K562 (cell line): ENCODE results near the gene SUPT20HL1. TPM values are rescaled to one million over a fixed set of nuclear protein-coding genes. Genes with fewer than 3 reads are reported as not detected.

Experiments used
- ATAC-seq: fragments of 200-7000 bp; cut with Tn5 transposase; 3 replicates; pipeline ENCODE4 v1.9.1; 2020; ENCODE audit warnings: moderate library complexity
- BruUV-seq: library from RNA; stranded (reverse); fragments of 400-500 nt; replicated peaks from 2 replicates; lab custom pipeline; 2021; lab: Mats Ljungman, UMichigan
- CTCF ChIA-PET: fragments of 300-600 bp; formaldehyde crosslinking; extraction: SDS; loops from one replicate; lab custom pipeline; 2021; ENCODE audit warnings: low intra/inter-chr PET ratio; lab: Yijun Ruan, JAX
- POLR2A ChIA-PET: fragments of 300-600, 350-650 bp; sonication (Branson Sonifier 250); formaldehyde crosslinking; extraction: SDS; loops from one replicate; lab custom pipeline; 2021; ENCODE audit warnings: antibody characterized with exemption, inconsistent platforms; lab: Yijun Ruan, JAX
- DNase-seq, 4 experiments: peaks; one replicate each; pipeline versions ENCODE4 v3.0.0 to v3.0.0-alpha.2; 2011 to 2018; ENCODE audit warnings: low spot score in 3 of 4, mixed read lengths in 3 of 4; ENCODE audit errors: extremely low read depth in 1 of 4
- FAIRE-seq: peaks from 2 replicates; lab custom pipeline; 2011; peaks lifted over from hg19 to GRCh38; lab: Jason Lieb, UNC
- H2AFZ ChIP-seq: 2 replicates; pipeline ENCODE4 v1.6.0; 2011; ENCODE audit warnings: low read depth, low read length, control low read depth, inconsistent platforms
- H3K27ac ChIP-seq: fragments of 200-600 bp; 3 replicates; pipeline ENCODE4 v1.8.0; 2011; ENCODE audit warnings: low read depth, mild to moderate bottlenecking, control low read depth, inconsistent platforms, low read length, moderate library complexity, mixed read lengths; ENCODE audit errors: extremely low read depth
- H3K27me3 ChIP-seq, 2 experiments: fragments of 300-600 bp in 1 of 2; 2 replicates in 1 of 2; 3 replicates in 1 of 2; pipeline versions ENCODE4 v1.6.0 to v1.8.0; 2011; ENCODE audit warnings: inconsistent platforms in 2 of 2, low read length in 2 of 2, mild to moderate bottlenecking in 1 of 2, mixed read lengths in 1 of 2, moderate library complexity in 1 of 2; ENCODE audit not compliant: control insufficient read depth in 2 of 2, insufficient read depth in 2 of 2
- H3K36me3 ChIP-seq: fragments of 300-600 bp; 3 replicates; pipeline ENCODE4 v1.8.0; 2011; ENCODE audit warnings: mild to moderate bottlenecking, low read length, inconsistent platforms; ENCODE audit not compliant: control insufficient read depth, insufficient read depth
- H3K4me1 ChIP-seq, 2 experiments: fragments of 200-600 bp in 1 of 2; replicated peaks in 1 of 2; 2 replicates in 1 of 2; 3 replicates in 1 of 2; pipeline versions ENCODE4 v1.5.1 to v1.8.0; 2011; ENCODE audit warnings: inconsistent platforms in 2 of 2, low read length in 2 of 2, mild to moderate bottlenecking in 1 of 2, mixed read lengths in 1 of 2, moderate library complexity in 1 of 2; ENCODE audit not compliant: control insufficient read depth in 2 of 2, insufficient read depth in 2 of 2
- H3K4me2 ChIP-seq: 2 replicates; pipeline ENCODE4 v1.6.1; 2011; ENCODE audit warnings: low read length, control low read depth, inconsistent platforms, mixed read lengths; ENCODE audit not compliant: insufficient read depth
- H3K4me3 ChIP-seq: fragments of 200-600 bp; sonication (generic), shearing (Covaris generic); 2 replicates; pipeline ENCODE4 v1.5.1; 2016; ENCODE audit warnings: control low read depth, inconsistent platforms
- H3K79me2 ChIP-seq: fragments of 200-600 bp; 3 replicates; pipeline ENCODE4 v1.8.0; 2011; ENCODE audit warnings: low read length, inconsistent platforms; ENCODE audit not compliant: control insufficient read depth, insufficient read depth
- H3K9ac ChIP-seq, 2 experiments: 2 replicates each; pipeline versions ENCODE4 v1.6.0 to v1.6.1; 2011; ENCODE audit warnings: low read depth in 2 of 2, low read length in 2 of 2, control low read depth in 1 of 2, inconsistent platforms in 1 of 2, mild to moderate bottlenecking in 1 of 2, mixed read lengths in 1 of 2; ENCODE audit not compliant: insufficient read depth in 1 of 2
- H3K9me1 ChIP-seq: one replicate; pipeline ENCODE4 v1.6.0; 2011; ENCODE audit warnings: inconsistent platforms, mild to moderate bottlenecking, low read length, moderate library complexity; ENCODE audit not compliant: control insufficient read depth, insufficient read depth
- H3K9me3 ChIP-seq: replicated peaks from 2 replicates; pipeline ENCODE4 v1.5.1; 2011; ENCODE audit warnings: low read depth, low read length, inconsistent platforms; ENCODE audit not compliant: control insufficient read depth, insufficient read depth
- H4K20me1 ChIP-seq: replicated peaks from 2 replicates; pipeline ENCODE4 v1.6.1; 2011; ENCODE audit warnings: low read length, inconsistent platforms, mixed read lengths; ENCODE audit not compliant: control insufficient read depth, insufficient read depth
- BCOR ChIP-seq: fragments of 450-650 bp; IDR thresholded peaks from 2 replicates; pipeline ENCODE4 v1.6.1; 2016
- CEBPB ChIP-seq: fragments of 450-650 bp; IDR thresholded peaks from 2 replicates; pipeline ENCODE4 v1.6.1; 2016; ENCODE audit warnings: missing genetic modification characterization, missing compliant biosample characterization
- CHD1 ChIP-seq: fragments of 200-600 bp; sonication (generic); IDR thresholded peaks from one replicate; pipeline ENCODE4 v1.6.1; 2012; ENCODE audit warnings: mild to moderate bottlenecking, moderate library complexity, low read length, inconsistent platforms
- EHMT2 ChIP-seq: fragments of 450-650 bp; IDR thresholded peaks from 2 replicates; pipeline ENCODE4 v1.6.1; 2018; ENCODE audit warnings: antibody characterized with exemption
- ETV6 ChIP-seq, 3 experiments: fragments of 150-350 bp in 1 of 3; sonication (generic) in 1 of 3; formaldehyde crosslinking in 1 of 3; IDR thresholded peaks; 2 replicates each; pipeline versions ENCODE4 v1.6.1 to v1.8.0; 2014 to 2022; ENCODE audit warnings: borderline replicate concordance in 2 of 3, low read depth in 2 of 3, antibody characterized with exemption in 1 of 3, low read length in 1 of 3, mild to moderate bottlenecking in 1 of 3, missing genetic modification reagents in 1 of 3
- FOXK2 ChIP-seq, 2 experiments: fragments of 450-650 bp; IDR thresholded peaks in 1 of 2; conservative IDR thresholded peaks in 1 of 2; 2 replicates each; pipeline ENCODE4 v1.6.1; 2016; ENCODE audit warnings: low read depth in 2 of 2, mild to moderate bottlenecking in 1 of 2
- ILK ChIP-seq: fragments of 450-650 bp; IDR thresholded peaks from 2 replicates; pipeline ENCODE4 v1.6.1; 2016; ENCODE audit warnings: missing genetic modification characterization, low read depth, mild to moderate bottlenecking, missing compliant biosample characterization, moderate library complexity, borderline replicate concordance
- MEF2D ChIP-seq: conservative IDR thresholded peaks from 2 replicates; pipeline ENCODE4 v1.6.1; 2016; ENCODE audit warnings: low read depth, missing genetic modification characterization, missing compliant biosample characterization
- MLX ChIP-seq, 2 experiments: fragments of 450-650 bp in 1 of 2; sonication (generic) in 1 of 2; formaldehyde crosslinking; conservative IDR thresholded peaks; 2 replicates each; pipeline versions ENCODE4 v1.4.0 to v1.8.1; 2020 to 2022; ENCODE audit warnings: mild to moderate bottlenecking in 1 of 2, missing genetic modification reagents in 1 of 2
- NCOA4 ChIP-seq: fragments of 450-650 bp; IDR thresholded peaks from 2 replicates; pipeline ENCODE4 v1.6.1; 2018; ENCODE audit warnings: mild to moderate bottlenecking; ENCODE audit not compliant: partially characterized antibody
- NFATC3 ChIP-seq: fragments of 450-650 bp; IDR thresholded peaks from 2 replicates; pipeline ENCODE4 v1.6.1; 2017; ENCODE audit warnings: mild to moderate bottlenecking
- OTX1 ChIP-seq: fragments of 450-650 bp; formaldehyde crosslinking; IDR thresholded peaks from 2 replicates; pipeline ENCODE4 v1.4.0; 2022; ENCODE audit warnings: mild to moderate bottlenecking
- RBM17 ChIP-seq: fragments of 200-400 bp; formaldehyde crosslinking; IDR thresholded peaks from 2 replicates; pipeline ENCODE4 v1.6.1; 2017; ENCODE audit warnings: low read depth, mild to moderate bottlenecking, low read length, borderline replicate concordance
- RBM25 ChIP-seq: fragments of 200-400 bp; formaldehyde crosslinking; IDR thresholded peaks from 2 replicates; pipeline ENCODE4 v1.6.1; 2018; ENCODE audit warnings: low read length, low read depth, moderate library complexity; ENCODE audit not compliant: severe bottlenecking
- SMAD2 ChIP-seq: fragments of 150-350 bp; IDR thresholded peaks from 2 replicates; pipeline ENCODE4 v1.6.1; 2014; ENCODE audit warnings: low read depth, mild to moderate bottlenecking, low read length
- SRSF7 ChIP-seq: fragments of 200-400 bp; formaldehyde crosslinking; optimal IDR thresholded peaks from 2 replicates; pipeline ENCODE3; 2017; ENCODE audit warnings: mild to moderate bottlenecking, low read depth, low read length
- TARDBP ChIP-seq: fragments of 450-650 bp; IDR thresholded peaks from 2 replicates; pipeline ENCODE4 v1.6.1; 2016
- UBTF ChIP-seq, 2 experiments: IDR thresholded peaks; 2 replicates each; pipeline ENCODE4 v1.6.1; 2012; ENCODE audit warnings: improper control_type of control experiment in 2 of 2, low read depth in 2 of 2, low read length in 2 of 2, borderline replicate concordance in 1 of 2
- ZKSCAN1 ChIP-seq: fragments of 150-350 bp; IDR thresholded peaks from 2 replicates; pipeline ENCODE4 v1.6.1; 2016; ENCODE audit warnings: low read depth, low read length
- ZKSCAN8 ChIP-seq: fragments of 200-800 bp; sonication (Bioruptor generic); IDR thresholded peaks from 2 replicates; pipeline ENCODE4 v1.6.1; 2016; ENCODE audit warnings: missing genetic modification characterization, missing compliant biosample characterization
- WGBS: fragments of 100-300 bp; shearing (Covaris generic); methylation state at CpG from one replicate; pipeline ENCODE4 v1.1.6; 2016; ENCODE audit warnings: low coverage, mixed read lengths; ENCODE audit not compliant: insufficient coverage; ENCODE audit errors: missing lambda C conversion rate; 5-methylcytosine and 5-hydroxymethylcytosine counted together
- in situ Hi-C: fragments of 300-500 bp; cut with MboI; formaldehyde crosslinking; loops from 4 replicates; pipeline ENCODE4 v1.15.0; 2018; ENCODE audit warnings: inconsistent platforms, mixed read lengths
- intact Hi-C: fragments of 100-400 bp; cut with micrococcal nuclease; formaldehyde crosslinking; loops from 2 replicates; pipeline ENCODE4 v1.14.2; 2022
- polyA plus RNA-seq, 8 experiments: library from polyadenylated mRNA; depleted of rRNA in 4 of 8; stranded (reverse) in 5 of 8; unstranded in 3 of 8; fragments of >200 nt; fragmentation: Nextera tagmentation in 2 of 8; fragmentation: Illumina TruSeq in 1 of 8; extraction: Ambion mirVana in 2 of 8; extraction: Trizol in 1 of 8; gene quantifications; 2 replicates each; pipeline versions ENCODE4 v1.2.1 to v1.2.3, GENCODE V29; 2011 to 2014; ENCODE audit warnings: inconsistent platforms in 1 of 8, missing spikeins in 1 of 8
- total RNA-seq, 7 experiments: library from RNA; depleted of rRNA in 6 of 7; stranded (reverse); fragments of >200 nt in 6 of 7; fragmentation: Illumina TruSeq in 2 of 7; extraction: Trizol in 2 of 7; gene quantifications; 2 replicates each; pipeline versions ENCODE4 v1.2.1 to v1.2.3, GENCODE V29; 2011 to 2021; ENCODE audit warnings: low replicate concordance in 1 of 7

The SUPT20HL1 gene
- total and polyA plus RNA-seq, 9 of the 15 experiments (the other 6 are each of a cell fraction or from before 2014, with no cell fraction given): not detected

- no peak for TF ChIP-seq UBTF (IDR thresholded peaks at IDR 0.05; ENCODE audit: borderline replicate concordance in 1 of 2, low read depth in 2 of 2, low read length in 2 of 2)
- TF ChIP-seq NFATC3: no peak
- TF ChIP-seq NCOA4: no peak
- TF ChIP-seq SRSF7: no peak
- no peak for TF ChIP-seq RBM17
- no peak for TF ChIP-seq BCOR
- no peak for TF ChIP-seq ZKSCAN1
Measured at GRCh38 chrX:24364326-24364725, 3.9 kb downstream of the SUPT20HL1 start (continued).

DNA sequence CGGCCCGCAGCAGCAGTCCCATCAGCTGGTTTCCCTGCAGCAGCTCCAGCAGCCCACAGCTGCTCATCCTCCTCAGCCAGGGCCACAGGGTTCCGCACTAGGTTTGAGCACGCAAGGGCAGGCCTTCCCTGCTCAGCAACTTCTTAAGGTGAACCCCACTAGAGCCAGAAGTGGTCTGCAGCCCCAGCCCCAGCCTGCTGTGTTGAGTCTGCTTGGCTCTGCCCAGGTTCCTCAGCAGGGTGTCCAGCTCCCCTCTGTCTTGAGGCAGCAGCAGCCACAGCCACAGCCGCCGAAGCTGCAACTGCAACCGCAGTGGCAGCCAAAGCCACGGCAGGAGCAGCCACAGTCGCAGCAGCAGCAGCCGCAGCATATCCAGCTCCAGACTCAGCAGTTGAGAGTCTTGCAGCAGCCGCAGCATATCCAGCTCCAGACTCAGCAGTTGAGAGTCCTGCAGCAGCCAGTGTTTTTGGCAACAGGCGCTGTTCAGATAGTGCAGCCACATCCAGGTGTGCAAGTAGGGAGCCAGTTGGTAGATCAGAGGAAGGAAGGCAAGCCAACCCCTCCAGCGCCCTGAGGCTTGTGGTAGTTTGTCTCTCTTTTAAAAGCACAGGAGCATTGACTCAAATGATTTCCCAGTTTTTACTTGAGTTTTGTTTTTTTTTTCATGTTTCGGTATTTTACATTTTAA lies 4.6 kb downstream of the SUPT20HL1 start:
- no peak overlapping the region for H3K27ac ChIP-seq
- no peaks in the 10 kb centered on the region for H3K9me3 ChIP-seq
- ChIA-PET POLR2A (no interaction called here), CTCF (interaction anchor here (0.6 kb wide), 1 partner anchor 306 kb away, joined by 3 read pairs; no protein-coding TSS in a partner anchor)
- WGBS: under 1% methylated on average over 12 of the region's 14 CpGs
- H3K9me1 ChIP-seq: no peaks in the 10 kb centered on the region
- H2AFZ ChIP-seq: no peak overlapping the region
- BruUV-seq: no TSS peak
- in situ Hi-C loops (no loop called here), intact Hi-C loops (no loop called here)
- no peak overlapping the region for H3K4me2 ChIP-seq
- no peaks in the 10 kb centered on the region for H4K20me1 ChIP-seq
- no peak overlapping the region for H3K9ac ChIP-seq
- H3K4me3 ChIP-seq: no peak overlapping the region
- peaks cover 0 to 5% of the 10 kb centered on the region in 2 experiments; a peak in 1 of 5 replicates for H3K4me1 ChIP-seq
- H3K79me2 ChIP-seq: no peaks in the 10 kb centered on the region
- peaks cover 0 to 30% of the 10 kb centered on the region in 2 experiments; a peak in 3 of 5 replicates for H3K27me3 ChIP-seq
- FAIRE-seq (no peak), ATAC-seq (no peak), DNase-seq (no peak)
- no peaks in the 10 kb centered on the region for H3K36me3 ChIP-seq
- TF ChIP-seq MEF2D (tag): no peak
- no peak for TF ChIP-seq EHMT2
- TF ChIP-seq FOXK2 (conservative IDR thresholded peaks at IDR 0.05 in 1 of 2, IDR thresholded peaks at IDR 0.05 in 1 of 2; ENCODE audit: low read depth in 2 of 2): no peak
- TF ChIP-seq ETV6 (IDR thresholded peaks at IDR 0.05; ENCODE audit: borderline replicate concordance in 1 of 2, low read depth in 2 of 2, low read length in 1 of 2): no peak
- no peak for TF ChIP-seq ETV6 (CRISPR knock-in tag; IDR thresholded peaks at IDR 0.05; ENCODE audit: borderline replicate concordance)
- no peak for TF ChIP-seq TARDBP
- no peak for TF ChIP-seq SMAD2
- TF ChIP-seq RBM25: no peak
- TF ChIP-seq MLX (CRISPR knock-in tag; conservative IDR thresholded peaks at IDR 0.05): no peak
- no peak for TF ChIP-seq ZKSCAN8 (CRISPR knock-in tag)
- no peak for TF ChIP-seq CHD1
- TF ChIP-seq CEBPB (tag): no peak
- TF ChIP-seq OTX1 (CRISPR knock-in tag): no peak
- TF ChIP-seq ILK (tag): no peak
